NCI-H1092 (cell line): ENCODE results near the gene FCRL6.

Experiments
- DNase-seq: peaks from one replicate; lab custom pipeline; 2025; lab: John Stamatoyannopoulos, UW

Gene FCRL6

GRCh38 chr1:159864262-159864661 lies 62.1 kb downstream of the FCRL6 start:
- no peak for DNase-seq
